Measurements from ENCODE around the gene ZNF770.
"Not testable (repeated sequence)": the region's sequence is repeated elsewhere in the genome, so short reads cannot be mapped to it uniquely, and the experiment has no call there.

Gene ZNF770

DNA sequence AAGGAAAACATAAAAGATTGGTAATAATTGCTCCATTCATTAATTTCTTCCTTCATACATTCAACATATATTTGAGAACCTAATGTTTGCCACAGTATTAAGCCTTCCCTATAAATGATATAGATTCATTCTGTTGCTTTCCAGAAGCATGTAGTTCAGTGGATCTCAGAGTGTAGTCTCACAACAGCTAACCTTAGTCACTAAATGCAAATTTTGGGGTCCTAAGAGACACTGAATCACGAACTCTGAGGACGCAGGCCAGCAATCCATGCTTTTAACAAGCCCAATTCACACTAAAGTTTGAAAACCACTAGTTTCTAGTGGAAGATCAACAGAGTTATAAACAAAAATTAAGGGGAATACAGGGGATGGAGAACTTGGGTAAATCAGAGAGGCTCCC, 11.3 kb downstream of the ZNF770 start:
- H3K27me3 ChIP-seq (replicated peaks in 2 of 5; ENCODE audit: control insufficient read depth in 4 of 5, insufficient read depth in 5 of 5, low read length in 4 of 5) = no peaks in the 10 kb centered on the region
- H3K27ac ChIP-seq (ENCODE audit: insufficient read depth in 1 of 2, low read depth in 1 of 2, low read length in 2 of 2, poor library complexity in 1 of 2, severe bottlenecking in 2 of 2) = no peak overlapping the region
- H3K9me3 ChIP-seq (ENCODE audit: control extremely low read depth in 1 of 5, control insufficient read depth in 4 of 5, insufficient read depth in 2 of 5, low read depth in 1 of 5, low read length in 4 of 5) = no peaks in the 10 kb centered on the region
- H3K36me3 ChIP-seq (ENCODE audit: control insufficient read depth in 4 of 4, insufficient read depth in 4 of 4, low read length in 3 of 4) = peaks cover 0 to 10% (median 5%) of the 10 kb centered on the region in 4 experiments
- ChIA-PET CTCF (interaction anchor here (0.7 to 1.6 kb wide), 2 partner anchors 9 to 11 kb away, joined by 3 to 10 read pairs; partner anchors contain the start of gene ZNF770), POLR2A (no interaction called here)
- DNase-seq = no peak
- no peak overlapping the region for H3K4me3 ChIP-seq (ENCODE audit: control insufficient read depth in 1 of 7, extremely low read depth in 1 of 7, insufficient read depth in 4 of 7, low read depth in 2 of 7, low read length in 6 of 7)
- WGBS (ENCODE audit: insufficient coverage) = 83% methylated on average over 2 of the region's 2 CpGs
- H3K4me1 ChIP-seq (ENCODE audit: control extremely low read depth in 1 of 4, control insufficient read depth in 4 of 4, insufficient read depth in 4 of 4, low read length in 3 of 4) = no peaks in the 10 kb centered on the region

DNA sequence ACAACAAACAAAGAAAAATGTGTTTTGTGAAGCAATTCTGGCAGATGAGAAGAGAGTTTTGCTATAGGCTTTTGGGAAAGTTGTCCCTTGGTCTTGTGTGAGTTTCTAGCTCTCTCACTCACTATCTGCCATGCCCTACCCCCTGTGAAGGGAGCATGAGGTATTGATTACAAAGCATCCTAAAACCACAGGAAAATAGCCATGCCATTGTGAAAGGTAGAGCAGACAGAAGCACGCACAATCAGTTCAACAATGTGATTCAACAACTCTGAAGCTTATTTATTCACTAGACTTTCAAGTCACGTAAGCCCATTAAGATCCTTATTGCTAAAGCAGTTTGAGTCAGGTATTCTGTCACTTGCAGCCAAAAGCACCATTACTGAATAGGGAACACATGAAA, 12.0 kb downstream of the ZNF770 start:
- H3K4me1 ChIP-seq (ENCODE audit: control extremely low read depth in 1 of 4, control insufficient read depth in 4 of 4, insufficient read depth in 4 of 4, low read length in 3 of 4) = no peaks in the 10 kb centered on the region
- H3K27me3 ChIP-seq (replicated peaks in 2 of 5; ENCODE audit: control insufficient read depth in 4 of 5, insufficient read depth in 5 of 5, low read length in 4 of 5) = no peaks in the 10 kb centered on the region
- no peak overlapping the region for H3K27ac ChIP-seq (ENCODE audit: insufficient read depth in 1 of 2, low read depth in 1 of 2, low read length in 2 of 2, poor library complexity in 1 of 2, severe bottlenecking in 2 of 2)
- CTCF ChIA-PET = interaction anchor here (1.2 kb wide), 1 partner anchor 56 kb away, joined by 3 read pairs; no protein-coding TSS in a partner anchor
- no CpG with 5 or more reads among the region's 2 CpGs for WGBS (ENCODE audit: insufficient coverage)
- DNase-seq = no peak
- POLR2A ChIA-PET = no interaction called here
- no peak overlapping the region for H3K4me3 ChIP-seq (ENCODE audit: control insufficient read depth in 1 of 7, extremely low read depth in 1 of 7, insufficient read depth in 4 of 7, low read depth in 2 of 7, low read length in 6 of 7)
- no peaks in the 10 kb centered on the region for H3K9me3 ChIP-seq (ENCODE audit: control extremely low read depth in 1 of 5, control insufficient read depth in 4 of 5, insufficient read depth in 2 of 5, low read depth in 1 of 5, low read length in 4 of 5)
- H3K36me3 ChIP-seq (ENCODE audit: control insufficient read depth in 4 of 4, insufficient read depth in 4 of 4, low read length in 3 of 4) = peaks cover 0 to 4% (median 0%) of the 10 kb centered on the region in 4 experiments

DNA sequence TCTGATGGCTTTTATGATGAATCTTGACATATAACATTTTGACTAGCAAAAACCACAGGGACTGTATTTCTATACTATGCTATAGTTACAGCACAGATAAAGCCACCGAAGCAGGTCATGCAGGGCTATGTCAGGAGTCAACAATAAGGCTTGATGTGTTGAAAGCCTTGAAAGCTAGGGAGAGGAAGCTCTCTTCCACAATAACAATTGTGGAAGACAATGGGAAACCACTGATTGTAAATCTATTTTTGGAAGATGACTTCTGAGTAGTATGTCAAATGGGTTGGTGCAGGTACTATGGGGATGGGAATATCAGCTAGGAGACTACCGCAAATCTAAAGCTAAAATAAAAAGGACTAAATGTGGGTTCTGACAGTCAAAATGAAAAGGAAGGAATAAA, 14.6 kb downstream of the ZNF770 start:
- 100% methylated on average over 1 of the region's 2 CpGs for WGBS (ENCODE audit: insufficient coverage)
- CTCF ChIA-PET = interaction anchor here (2.6 kb wide), 1 partner anchor 14 kb away, joined by 12 read pairs; the partner anchor contains the start of gene ZNF770

DNA sequence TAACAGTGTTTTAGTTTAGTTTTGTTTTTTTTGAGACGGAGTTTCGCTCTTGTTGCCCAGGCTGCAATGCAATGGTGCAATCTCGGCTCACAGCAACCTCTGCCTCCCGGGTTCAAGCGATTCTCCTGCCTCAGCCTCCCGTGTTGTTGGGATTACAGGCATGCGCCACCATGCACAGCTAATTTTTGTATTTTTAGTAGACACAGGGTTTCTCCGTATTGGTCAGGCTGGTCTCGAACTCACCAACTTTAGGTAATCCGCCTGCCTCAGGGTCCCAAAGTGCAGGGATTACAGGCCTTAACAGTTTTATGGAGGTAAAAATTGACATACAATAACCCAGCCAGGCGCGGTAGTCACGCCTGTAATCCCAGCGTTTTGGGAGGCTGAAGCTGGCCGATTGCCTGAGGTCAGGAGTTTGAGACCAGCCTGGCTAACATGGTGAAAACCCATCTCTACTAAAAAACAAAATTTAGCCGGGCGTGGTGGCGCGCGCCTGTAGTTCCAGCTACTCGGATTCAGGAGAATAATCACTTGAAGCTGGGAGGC, 17.9 kb downstream of the ZNF770 start:
- not testable (repeated sequence) for H3K27me3 ChIP-seq (replicated peaks in 2 of 5; ENCODE audit: control insufficient read depth in 4 of 5, insufficient read depth in 5 of 5, low read length in 4 of 5); H3K9me3 ChIP-seq (ENCODE audit: control extremely low read depth in 1 of 5, control insufficient read depth in 4 of 5, insufficient read depth in 2 of 5, low read depth in 1 of 5, low read length in 4 of 5); DNase-seq; H3K36me3 ChIP-seq (ENCODE audit: control insufficient read depth in 4 of 4, insufficient read depth in 4 of 4, low read length in 3 of 4)
- Histone ChIP-seq H3K4me1 (ENCODE audit: control extremely low read depth in 1 of 4, control insufficient read depth in 4 of 4, insufficient read depth in 4 of 4, low read length in 3 of 4) (peaks cover 11 to 21% (median 18%) of the 10 kb centered on the region in 4 experiments), H3K27ac (ENCODE audit: insufficient read depth in 1 of 2, low read depth in 1 of 2, low read length in 2 of 2, poor library complexity in 1 of 2, severe bottlenecking in 2 of 2) (peak overlapping the region in 1 of 2 experiments; percentile 91), H3K4me3 (ENCODE audit: control insufficient read depth in 1 of 7, extremely low read depth in 1 of 7, insufficient read depth in 4 of 7, low read depth in 2 of 7, low read length in 6 of 7) (peak overlapping the region; percentile 93 to 98 (median 96))
- 63% methylated on average over 11 of the region's 21 CpGs for WGBS (ENCODE audit: insufficient coverage)
- ChIA-PET CTCF (interaction anchor here (1.3 to 2.4 kb wide), 6 partner anchors 10 to 19 kb away, joined by 3 to 11 read pairs (median 6); partner anchors contain the start of gene ZNF770), POLR2A (interaction anchor here (1.0 to 2.5 kb wide), 2 partner anchors 18 to 869 kb away, joined by 4 to 18 read pairs; partner anchors contain the start of genes EMC7, PGBD4 and ZNF770)

More for the DNA sequence above, 14.6 kb downstream of the ZNF770 start:
- Histone ChIP-seq H3K9me3 (ENCODE audit: control extremely low read depth in 1 of 5, control insufficient read depth in 4 of 5, insufficient read depth in 2 of 5, low read depth in 1 of 5, low read length in 4 of 5) (no peaks in the 10 kb centered on the region), H3K4me3 (ENCODE audit: control insufficient read depth in 1 of 7, extremely low read depth in 1 of 7, insufficient read depth in 4 of 7, low read depth in 2 of 7, low read length in 6 of 7) (no peak overlapping the region), H3K27me3 (replicated peaks in 2 of 5; ENCODE audit: control insufficient read depth in 4 of 5, insufficient read depth in 5 of 5, low read length in 4 of 5) (no peaks in the 10 kb centered on the region), H3K27ac (ENCODE audit: insufficient read depth in 1 of 2, low read depth in 1 of 2, low read length in 2 of 2, poor library complexity in 1 of 2, severe bottlenecking in 2 of 2) (no peak overlapping the region), H3K36me3 (ENCODE audit: control insufficient read depth in 4 of 4, insufficient read depth in 4 of 4, low read length in 3 of 4) (peaks cover 0 to 2% (median 0%) of the 10 kb centered on the region in 4 experiments), H3K4me1 (ENCODE audit: control extremely low read depth in 1 of 4, control insufficient read depth in 4 of 4, insufficient read depth in 4 of 4, low read length in 3 of 4) (peaks cover 7 to 12% (median 10%) of the 10 kb centered on the region in 4 experiments)
- no peak for DNase-seq
- POLR2A ChIA-PET = interaction anchor here (1.0 kb wide), 1 partner anchor 15 kb away, joined by 3 read pairs; the partner anchor contains the start of gene ZNF770

DNA sequence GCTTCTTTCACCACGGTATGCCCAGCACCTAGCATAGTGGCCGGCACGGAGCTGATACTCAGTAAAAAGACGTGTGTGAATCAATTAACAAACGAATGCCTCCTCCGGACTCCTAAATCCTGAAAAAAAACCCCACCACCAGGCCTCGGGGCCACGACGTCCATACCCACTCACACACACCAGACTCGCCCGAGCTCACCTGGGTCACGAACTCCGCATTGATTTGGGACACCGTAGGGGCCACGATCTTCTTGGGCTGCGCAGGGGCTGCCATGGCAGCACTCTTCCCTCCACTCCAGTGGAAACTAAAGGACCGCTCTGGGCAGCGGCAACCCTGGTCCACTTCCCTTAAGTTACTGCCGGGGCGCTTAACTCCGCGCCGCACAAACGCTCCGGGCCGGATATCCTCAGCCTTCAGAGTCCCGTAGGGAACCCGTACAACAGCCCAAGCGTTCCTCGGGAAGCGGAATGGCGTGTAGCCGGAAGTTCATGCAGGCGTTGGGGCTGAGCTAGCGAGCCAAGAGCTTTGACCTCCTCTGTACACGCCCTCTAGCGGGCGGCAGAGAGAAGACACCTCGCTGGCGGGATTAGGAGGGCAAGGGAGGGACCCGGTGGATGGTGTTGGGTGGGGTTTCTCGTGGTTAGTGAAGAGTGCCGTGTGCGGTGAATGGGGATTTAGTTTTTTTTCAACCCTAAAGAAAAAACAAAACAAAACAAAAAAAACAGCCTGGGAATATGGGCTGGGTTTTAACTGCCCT, 18.6 kb downstream of the ZNF770 start, which contains the start of gene AQR:
Gene AQR (minus strand): TSS at position 403 of the 758 bp plus-strand sequence. CDS start 129 bp downstream, at position 274.
- ChIA-PET CTCF (interaction anchor here (1.3 to 2.4 kb wide), 6 partner anchors 10 to 20 kb away, joined by 3 to 11 read pairs (median 6); partner anchors contain the start of gene ZNF770), POLR2A (interaction anchor here (1.0 to 2.5 kb wide), 2 partner anchors 19 to 868 kb away, joined by 4 to 18 read pairs; partner anchors contain the start of genes EMC7, PGBD4 and ZNF770)
- no peaks in the 10 kb centered on the region for H3K27me3 ChIP-seq (replicated peaks in 2 of 5; ENCODE audit: control insufficient read depth in 4 of 5, insufficient read depth in 5 of 5, low read length in 4 of 5)
- peaks cover 0 to 5% (median 2%) of the 10 kb centered on the region in 4 experiments for H3K36me3 ChIP-seq (ENCODE audit: control insufficient read depth in 4 of 4, insufficient read depth in 4 of 4, low read length in 3 of 4)
- H3K4me3 ChIP-seq (ENCODE audit: control insufficient read depth in 1 of 7, extremely low read depth in 1 of 7, insufficient read depth in 4 of 7, low read depth in 2 of 7, low read length in 6 of 7) = peak within 1 kb of the TSS; percentile 93 to 98 (median 96)
- peak within 1 kb of the TSS; percentile 76 to 91 for H3K27ac ChIP-seq (ENCODE audit: insufficient read depth in 1 of 2, low read depth in 1 of 2, low read length in 2 of 2, poor library complexity in 1 of 2, severe bottlenecking in 2 of 2)
- 0% methylated on average over 29 of the region's 44 CpGs for WGBS (ENCODE audit: insufficient coverage)
- H3K9me3 ChIP-seq (ENCODE audit: control extremely low read depth in 1 of 5, control insufficient read depth in 4 of 5, insufficient read depth in 2 of 5, low read depth in 1 of 5, low read length in 4 of 5) = no peaks in the 10 kb centered on the region
- peaks cover 11 to 21% (median 18%) of the 10 kb centered on the region in 4 experiments for H3K4me1 ChIP-seq (ENCODE audit: control extremely low read depth in 1 of 4, control insufficient read depth in 4 of 4, insufficient read depth in 4 of 4, low read length in 3 of 4)
- DNase-seq = peak; percentile 96 to 97 (median 96)

DNA sequence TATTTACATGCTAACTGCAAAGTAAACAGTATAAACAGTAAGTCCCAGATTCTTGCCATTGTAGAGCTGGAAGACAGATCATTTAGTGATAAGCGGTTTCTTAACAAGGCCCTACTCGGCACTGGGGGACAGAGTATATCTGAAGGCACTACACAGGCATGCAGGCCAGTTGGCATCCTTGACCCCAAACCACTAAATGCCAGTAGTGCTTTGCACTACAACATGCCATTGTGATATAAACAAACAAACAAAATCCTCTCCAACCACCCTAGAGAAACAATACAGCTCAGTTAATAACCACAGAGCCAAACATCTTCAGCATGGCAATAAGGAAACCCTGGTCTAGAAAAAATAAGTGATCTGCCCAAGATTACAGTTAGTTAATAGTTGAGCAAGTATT, 23.8 kb downstream of the ZNF770 start:
- Histone ChIP-seq H3K4me1 (ENCODE audit: control extremely low read depth in 1 of 4, control insufficient read depth in 4 of 4, insufficient read depth in 4 of 4, low read length in 3 of 4) (peaks cover 9 to 17% (median 14%) of the 10 kb centered on the region in 4 experiments), H3K27ac (ENCODE audit: insufficient read depth in 1 of 2, low read depth in 1 of 2, low read length in 2 of 2, poor library complexity in 1 of 2, severe bottlenecking in 2 of 2) (no peak overlapping the region), H3K9me3 (ENCODE audit: control extremely low read depth in 1 of 5, control insufficient read depth in 4 of 5, insufficient read depth in 2 of 5, low read depth in 1 of 5, low read length in 4 of 5) (no peaks in the 10 kb centered on the region), H3K36me3 (ENCODE audit: control insufficient read depth in 4 of 4, insufficient read depth in 4 of 4, low read length in 3 of 4) (peaks cover 14 to 29% (median 23%) of the 10 kb centered on the region in 4 experiments), H3K4me3 (ENCODE audit: control insufficient read depth in 1 of 7, extremely low read depth in 1 of 7, insufficient read depth in 4 of 7, low read depth in 2 of 7, low read length in 6 of 7) (no peak overlapping the region), H3K27me3 (replicated peaks in 2 of 5; ENCODE audit: control insufficient read depth in 4 of 5, insufficient read depth in 5 of 5, low read length in 4 of 5) (no peaks in the 10 kb centered on the region)
- DNase-seq = no peak
- CTCF ChIA-PET = no interaction called here
- POLR2A ChIA-PET = no interaction called here
- WGBS (ENCODE audit: insufficient coverage) = 100% methylated on average over 2 of the region's 2 CpGs

Data from common myeloid progenitor, CD34-positive (primary cell).